Progenitor cell of endocrine pancreas (in vitro differentiated cells): ENCODE results near the gene ATG7. TPM values are rescaled to one million over a fixed set of nuclear protein-coding genes. Genes with fewer than 3 reads are reported as not detected.

Experiments used
- DNase-seq: peaks from one replicate; pipeline ENCODE4 v3.0.0; 2021; ENCODE audit warnings: low spot score; ENCODE audit not compliant: unreplicated experiment
- H3K27ac Mint-ChIP-seq: 2 replicates; pipeline ENCODE4 v1.8.0; 2021; ENCODE audit warnings: mild to moderate bottlenecking, moderate library complexity, mixed read lengths
- H3K27me3 Mint-ChIP-seq: 2 replicates; pipeline ENCODE4 v1.8.0; 2021; ENCODE audit warnings: mixed read lengths
- H3K36me3 Mint-ChIP-seq: 2 replicates; pipeline ENCODE4 v1.8.0; 2022; ENCODE audit warnings: mixed read lengths; ENCODE audit not compliant: insufficient read depth
- H3K4me1 Mint-ChIP-seq: 2 replicates; pipeline ENCODE4 v1.8.0; 2021; ENCODE audit warnings: low read depth, mixed read lengths
- H3K4me3 Mint-ChIP-seq: 2 replicates; pipeline ENCODE4 v1.8.0; 2021; ENCODE audit warnings: low read depth, mild to moderate bottlenecking, moderate library complexity, mixed read lengths
- H3K9me3 Mint-ChIP-seq: 2 replicates; pipeline ENCODE4 v1.8.0; 2021; ENCODE audit warnings: low read depth, mixed read lengths
- total RNA-seq: library from RNA; stranded (reverse); gene quantifications from 2 replicates; pipeline ENCODE4 v1.2.1, GENCODE V29; 2021
- TF ChIP-seq, protein P1 (sequence below): fragments of 200-600 bp; sonication (generic); IDR thresholded peaks from one replicate; pipeline ENCODE4 v1.5.0; 2021; ENCODE audit warnings: antibody characterized with exemption, mild to moderate bottlenecking; ENCODE audit not compliant: unreplicated experiment

The ATG7 gene
- total RNA-seq, 1 donor from 2014 or later, result 29.1 TPM

DNA sequence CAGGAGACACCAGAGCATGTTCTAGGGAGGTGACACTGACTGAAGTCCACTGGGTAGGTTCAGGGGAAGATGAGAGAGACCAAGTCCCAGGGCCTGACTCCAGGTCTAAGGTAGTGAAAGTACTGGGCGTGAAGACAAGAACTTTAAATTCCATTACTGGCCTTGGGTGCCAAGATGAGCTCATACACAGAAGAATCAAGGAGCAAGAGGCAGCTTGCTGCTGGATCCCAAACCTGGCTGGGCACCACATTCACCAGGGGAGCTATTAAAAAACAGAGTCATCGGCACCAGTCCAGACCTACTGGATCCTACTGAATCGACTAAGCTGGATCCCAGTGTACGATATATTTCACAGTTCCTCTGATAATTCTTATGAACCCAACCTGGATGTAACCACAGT is 42.1 kb upstream of the ATG7 start:
- no peak for DNase-seq
- Mint-ChIP-seq H3K27me3 (peaks cover 35% of the 10 kb centered on the region), H3K36me3 (no peaks in the 10 kb centered on the region), H3K9me3 (no peaks in the 10 kb centered on the region), H3K4me1 (peaks cover 5% of the 10 kb centered on the region), H3K4me3 (no peak overlapping the region), H3K27ac (no peak overlapping the region)
- TF ChIP-seq, protein P1, sequence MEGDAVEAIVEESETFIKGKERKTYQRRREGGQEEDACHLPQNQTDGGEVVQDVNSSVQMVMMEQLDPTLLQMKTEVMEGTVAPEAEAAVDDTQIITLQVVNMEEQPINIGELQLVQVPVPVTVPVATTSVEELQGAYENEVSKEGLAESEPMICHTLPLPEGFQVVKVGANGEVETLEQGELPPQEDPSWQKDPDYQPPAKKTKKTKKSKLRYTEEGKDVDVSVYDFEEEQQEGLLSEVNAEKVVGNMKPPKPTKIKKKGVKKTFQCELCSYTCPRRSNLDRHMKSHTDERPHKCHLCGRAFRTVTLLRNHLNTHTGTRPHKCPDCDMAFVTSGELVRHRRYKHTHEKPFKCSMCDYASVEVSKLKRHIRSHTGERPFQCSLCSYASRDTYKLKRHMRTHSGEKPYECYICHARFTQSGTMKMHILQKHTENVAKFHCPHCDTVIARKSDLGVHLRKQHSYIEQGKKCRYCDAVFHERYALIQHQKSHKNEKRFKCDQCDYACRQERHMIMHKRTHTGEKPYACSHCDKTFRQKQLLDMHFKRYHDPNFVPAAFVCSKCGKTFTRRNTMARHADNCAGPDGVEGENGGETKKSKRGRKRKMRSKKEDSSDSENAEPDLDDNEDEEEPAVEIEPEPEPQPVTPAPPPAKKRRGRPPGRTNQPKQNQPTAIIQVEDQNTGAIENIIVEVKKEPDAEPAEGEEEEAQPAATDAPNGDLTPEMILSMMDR, result no peak

DNA sequence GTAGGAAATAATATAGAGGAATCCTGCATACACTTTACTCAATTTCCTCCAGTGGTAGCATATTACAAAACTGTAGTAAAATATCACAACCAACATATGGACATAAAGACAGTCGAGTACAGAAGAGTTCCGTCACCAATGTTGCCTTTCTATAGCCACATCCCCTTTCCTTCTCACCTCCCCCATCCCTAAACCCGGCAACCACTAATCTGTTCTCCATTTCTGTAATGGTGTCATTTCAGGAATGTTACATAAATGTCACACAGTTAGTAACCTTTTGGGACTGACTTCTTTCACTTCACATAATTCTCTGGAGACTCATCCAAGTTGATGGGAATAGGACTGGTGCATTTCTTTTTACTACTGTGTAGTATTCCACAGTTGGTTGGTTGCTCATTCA is 41.4 kb upstream of the ATG7 start:
- no peaks in the 10 kb centered on the region for H3K36me3 Mint-ChIP-seq
- H3K4me3 Mint-ChIP-seq, result no peak overlapping the region
- H3K9me3 Mint-ChIP-seq, result no peaks in the 10 kb centered on the region
- TF ChIP-seq, protein P1, result no peak
- peaks cover 33% of the 10 kb centered on the region for H3K27me3 Mint-ChIP-seq
- H3K27ac Mint-ChIP-seq, result no peak overlapping the region
- peaks cover 4% of the 10 kb centered on the region for H3K4me1 Mint-ChIP-seq
- DNase-seq, result no peak

DNA sequence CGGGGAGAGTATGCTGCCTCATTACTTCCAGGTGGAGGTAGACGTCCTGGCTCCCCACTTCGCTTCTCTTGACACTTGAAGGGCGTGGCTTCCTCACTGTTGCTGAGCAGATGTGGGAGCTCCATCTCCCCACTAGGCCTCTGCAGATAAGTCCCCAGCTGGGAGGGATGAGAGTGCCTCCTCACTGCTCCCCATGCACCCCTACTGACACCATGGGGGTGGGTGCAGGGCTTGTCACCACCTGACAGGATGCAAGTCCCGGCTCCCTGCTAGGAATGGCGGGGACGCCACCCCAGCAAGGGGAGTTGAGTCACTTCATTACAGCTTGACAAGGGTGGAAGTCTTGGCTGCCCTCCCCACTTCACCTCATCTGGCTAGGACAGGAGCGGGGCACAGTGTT is 36.8 kb upstream of the ATG7 start:
- H3K4me1 Mint-ChIP-seq, result no peaks in the 10 kb centered on the region
- H3K9me3 Mint-ChIP-seq, result peaks cover 4% of the 10 kb centered on the region
- TF ChIP-seq, protein P1, result no peak
- H3K27ac Mint-ChIP-seq, result no peak overlapping the region
- no peaks in the 10 kb centered on the region for H3K36me3 Mint-ChIP-seq
- DNase-seq, result no peak
- H3K4me3 Mint-ChIP-seq, result no peak overlapping the region
- peaks cover 26% of the 10 kb centered on the region for H3K27me3 Mint-ChIP-seq

DNA sequence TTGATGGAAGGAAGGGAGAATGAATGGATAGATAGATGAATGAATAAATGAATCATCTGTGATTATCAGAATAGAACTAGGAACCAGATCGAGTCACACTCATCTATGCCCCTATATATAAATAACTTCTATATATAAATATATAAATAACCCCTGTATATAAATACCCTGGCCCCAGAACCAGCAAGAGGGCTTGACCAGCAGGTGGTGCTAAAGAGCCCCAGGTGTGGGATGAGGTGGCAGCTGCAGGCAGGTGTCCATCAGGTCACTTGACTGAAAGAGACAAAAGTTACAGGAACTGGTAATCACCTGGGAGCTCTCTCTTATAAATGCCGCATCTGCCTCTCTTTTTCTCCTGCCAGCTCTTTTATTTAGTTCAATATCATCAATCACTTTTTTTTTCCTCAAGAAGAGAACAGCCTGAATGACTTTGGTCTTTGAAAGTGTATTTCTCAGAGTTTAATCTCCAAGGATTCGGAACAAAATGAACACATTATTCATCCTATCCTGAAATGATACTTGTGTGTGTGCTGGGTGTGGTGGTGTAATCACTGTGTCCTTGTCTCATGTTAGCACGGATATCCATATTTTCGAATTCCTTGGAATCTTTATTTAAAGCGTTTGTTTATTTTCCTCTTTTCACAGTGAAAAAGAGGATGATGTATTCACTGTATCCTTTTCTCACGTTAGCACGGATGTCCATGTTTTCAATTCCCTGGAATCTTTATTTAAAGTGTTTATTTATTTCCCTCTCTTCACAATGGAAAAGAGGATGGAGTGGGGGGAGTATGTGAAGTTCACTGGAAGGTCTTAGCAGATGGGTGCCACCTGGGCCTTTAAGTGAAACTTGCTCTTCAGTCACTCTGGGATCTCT is 35.4 kb upstream of the ATG7 start:
- Mint-ChIP-seq H3K4me3 (no peak overlapping the region), H3K36me3 (no peaks in the 10 kb centered on the region), H3K4me1 (no peaks in the 10 kb centered on the region), H3K27ac (no peak overlapping the region), H3K9me3 (peaks cover 4% of the 10 kb centered on the region), H3K27me3 (peaks cover 25% of the 10 kb centered on the region)
- TF ChIP-seq, protein P1, result peak; percentile 93
- peak; percentile 68 for DNase-seq

DNA sequence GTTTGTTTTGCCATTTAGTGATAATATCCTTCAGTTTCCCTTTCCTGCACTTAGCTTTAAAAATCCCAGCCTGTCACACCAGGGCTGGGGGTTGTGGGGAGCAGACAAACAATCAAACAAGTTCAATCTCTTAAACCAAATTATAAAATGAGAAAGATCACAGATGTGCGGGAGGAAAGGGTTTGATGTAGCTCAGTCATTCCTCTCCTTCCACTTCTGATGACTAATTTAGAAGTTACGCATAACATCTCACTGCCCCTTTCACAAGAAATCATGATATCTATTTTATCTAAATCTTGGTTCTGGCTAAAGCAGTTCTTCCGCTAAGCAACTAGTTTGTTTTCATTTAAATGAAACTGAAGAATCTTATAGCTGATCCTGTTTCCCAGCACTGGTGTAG is 34.1 kb upstream of the ATG7 start:
- Mint-ChIP-seq H3K27me3 (peaks cover 16% of the 10 kb centered on the region), H3K4me1 (no peaks in the 10 kb centered on the region), H3K4me3 (no peak overlapping the region), H3K27ac (no peak overlapping the region), H3K9me3 (peaks cover 4% of the 10 kb centered on the region), H3K36me3 (no peaks in the 10 kb centered on the region)
- TF ChIP-seq, protein P1, result no peak
- DNase-seq, result no peak
